A549 (cell line): ENCODE measurements around the gene PTEN. TPM values are rescaled to one million over a fixed set of nuclear protein-coding genes. Genes with fewer than 3 reads are reported as not detected.

Source experiments
- ATAC-seq, 2 experiments: fragments of 200-7000 bp in 1 of 2; fragments of >200 bp in 1 of 2; cut with Nextera tagmentation in 1 of 2; cut with Tn5 transposase in 1 of 2; 3 replicates each; pipeline versions ENCODE4 v1.8.0 to v1.9.1; 2018 to 2020; ENCODE audit warnings: mild to moderate bottlenecking in 1 of 2, moderate library complexity in 1 of 2
- CTCF ChIA-PET: fragments of 300-600 bp; sonication (Branson Sonifier 250); formaldehyde crosslinking; extraction: SDS; loops from one replicate; lab custom pipeline; 2021; ENCODE audit warnings: antibody characterized with exemption, inconsistent platforms; lab: Yijun Ruan, JAX
- POLR2A ChIA-PET: fragments of 350-600 bp; formaldehyde crosslinking; extraction: SDS; loops from one replicate; lab custom pipeline; 2021; ENCODE audit warnings: antibody characterized with exemption, inconsistent platforms; lab: Yijun Ruan, JAX
- DNase-seq, 2 experiments: peaks; one replicate each; pipeline versions ENCODE4 v3.0.0 to v3.0.0-alpha.2; 2011 to 2016; ENCODE audit warnings: low read depth in 1 of 2, low spot score in 1 of 2
- FAIRE-seq: peaks from 2 replicates; lab custom pipeline; 2011; peaks lifted over from hg19 to GRCh38; lab: Jason Lieb, UNC
- H3K27ac ChIP-seq, 2 experiments: fragments of >200 bp; sonication (Bioruptor Twin); formaldehyde crosslinking; 3 replicates each; pipeline ENCODE4 v1.5.1; 2016 to 2017
- H3K4me1 ChIP-seq: fragments of >200 bp; sonication (Bioruptor Twin); formaldehyde crosslinking; 3 replicates; pipeline ENCODE4 v1.6.1; 2016
- H3K4me2 ChIP-seq: fragments of >200 bp; sonication (Bioruptor Twin); formaldehyde crosslinking; 3 replicates; pipeline ENCODE4 v1.6.1; 2016
- H3K4me3 ChIP-seq: fragments of >200 bp; sonication (Bioruptor Twin); formaldehyde crosslinking; 3 replicates; pipeline ENCODE4 v1.5.1; 2016
- H3K9me3 ChIP-seq: fragments of >200 bp; sonication (Bioruptor Twin); formaldehyde crosslinking; 3 replicates; pipeline ENCODE4 v1.6.1; 2016
- CHD2 ChIP-seq: fragments of 150-350 bp; IDR thresholded peaks from 2 replicates; pipeline ENCODE4 v1.6.1; 2014; ENCODE audit warnings: low read length; ENCODE audit not compliant: partially characterized antibody
- EHF ChIP-seq: fragments of 250-450 bp; sonication (Bioruptor Pico); IDR thresholded peaks from 2 replicates; pipeline ENCODE4 v1.5.0; 2020; ENCODE audit warnings: mild to moderate bottlenecking
- EP300 ChIP-seq, 2 experiments: fragments of >200 bp; sonication (Bioruptor Twin); formaldehyde crosslinking; IDR thresholded peaks; 2 replicates in 1 of 2; 3 replicates in 1 of 2; pipeline ENCODE4 v1.6.1; 2016 to 2017
- FOSB ChIP-seq: fragments of 250-450 bp; sonication (Bioruptor Pico); IDR thresholded peaks from 2 replicates; pipeline ENCODE4 v1.5.0; 2020; ENCODE audit warnings: mild to moderate bottlenecking, moderate library complexity
- FOSL2 ChIP-seq, 2 experiments: fragments of 450-650 bp in 1 of 2; fragments of >200 bp in 1 of 2; sonication (Bioruptor Twin) in 1 of 2; formaldehyde crosslinking; IDR thresholded peaks; 2 replicates each; pipeline versions ENCODE4 v1.5.0 to v1.6.1; 2016 to 2020; ENCODE audit warnings: mild to moderate bottlenecking in 1 of 2, moderate library complexity in 1 of 2
- GATA3 ChIP-seq: IDR thresholded peaks from 2 replicates; pipeline ENCODE4 v1.6.1; 2012; ENCODE audit warnings: borderline replicate concordance
- HDAC2 ChIP-seq: fragments of 200-600 bp; sonication (generic); IDR thresholded peaks from 2 replicates; pipeline ENCODE4 v1.6.1; 2016
- HEYL ChIP-seq: fragments of 250-450 bp; sonication (Bioruptor Pico); IDR thresholded peaks from 2 replicates; pipeline ENCODE4 v1.8.0; 2021; ENCODE audit warnings: mild to moderate bottlenecking, moderate library complexity
- HOXB13 ChIP-seq: fragments of 250-450 bp; sonication (Bioruptor Pico); IDR thresholded peaks from 2 replicates; pipeline ENCODE4 v1.5.0; 2020; ENCODE audit warnings: low read depth, mild to moderate bottlenecking, moderate library complexity
- JUNB ChIP-seq: fragments of >200 bp; sonication (Bioruptor Twin); formaldehyde crosslinking; IDR thresholded peaks from 2 replicates; pipeline ENCODE4 v1.6.1; 2016
- KDM5A ChIP-seq: fragments of 200-600 bp; sonication (generic); IDR thresholded peaks from 2 replicates; pipeline ENCODE4 v1.6.1; 2016; ENCODE audit warnings: antibody characterized with exemption, mild to moderate bottlenecking
- MAFK ChIP-seq: fragments of 450-650 bp; IDR thresholded peaks from 2 replicates; pipeline ENCODE4 v1.6.1; 2014; ENCODE audit not compliant: partially characterized antibody
- MAZ ChIP-seq: fragments of 150-350 bp; IDR thresholded peaks from 2 replicates; pipeline ENCODE4 v1.6.1; 2014; ENCODE audit warnings: antibody characterized with exemption, low read depth, low read length, borderline replicate concordance
- MYC ChIP-seq: IDR thresholded peaks from 2 replicates; pipeline ENCODE4 v1.6.1; 2012; ENCODE audit warnings: mild to moderate bottlenecking, inconsistent platforms, low read length, improper control_type of control experiment, borderline replicate concordance
- NFE2L2 ChIP-seq: fragments of 150-350 bp; conservative IDR thresholded peaks from 2 replicates; pipeline ENCODE4 v1.6.1; 2014; ENCODE audit warnings: low read length
- POLR2A ChIP-seq: IDR thresholded peaks from 2 replicates; pipeline ENCODE4 v1.6.1; 2012; ENCODE audit warnings: mild to moderate bottlenecking, low read length
- RFX5 ChIP-seq: fragments of 450-650 bp; IDR thresholded peaks from 2 replicates; pipeline ENCODE4 v1.7.1; 2014; ENCODE audit warnings: antibody characterized with exemption, mild to moderate bottlenecking, moderate library complexity
- TFCP2L1 ChIP-seq: fragments of 250-450 bp; sonication (Bioruptor Pico); IDR thresholded peaks from 2 replicates; pipeline ENCODE4 v1.5.0; 2021; ENCODE audit warnings: mild to moderate bottlenecking
- ZNF302 ChIP-seq: fragments of 250-450 bp; sonication (Bioruptor Pico); IDR thresholded peaks from 2 replicates; pipeline ENCODE4 v1.9.0; 2021; ENCODE audit warnings: inconsistent platforms, mild to moderate bottlenecking, moderate library complexity
- WGBS: methylation state at CpG from one replicate; pipeline ENCODE4 v1.1.6; 2017; ENCODE audit errors: missing lambda C conversion rate; 5-methylcytosine and 5-hydroxymethylcytosine counted together
- polyA plus RNA-seq, 4 experiments: library from polyadenylated mRNA; depleted of rRNA in 3 of 4; stranded (reverse); fragments of >200 nt; fragmentation: RNase III in 1 of 4; extraction: RNeasy Plus Mini Kit Qiagen cat#74134 plus additional on column Dnase treatment in 1 of 4; gene quantifications; 2 replicates in 3 of 4; 3 replicates in 1 of 4; pipeline ENCODE4 v1.2.3, GENCODE V29; 2011 to 2017
- TF ChIP-seq, protein P1 (sequence below): fragments of >200 bp; sonication (Bioruptor Twin); formaldehyde crosslinking; IDR thresholded peaks from 3 replicates; pipeline ENCODE4 v1.5.1; 2016
- TF ChIP-seq, protein P2 (sequence below): fragments of >200 bp; sonication (Bioruptor Twin); formaldehyde crosslinking; IDR thresholded peaks from 2 replicates; pipeline ENCODE4 v1.6.1; 2016
- TF ChIP-seq, protein P3 (sequence below): fragments of 250-450 bp; sonication (Bioruptor Pico); IDR thresholded peaks from 2 replicates; pipeline ENCODE4 v1.5.0; 2021; ENCODE audit warnings: mild to moderate bottlenecking, moderate library complexity, borderline replicate concordance
- TF ChIP-seq, protein P4 (sequence below): fragments of 200-600 bp; sonication (generic); IDR thresholded peaks from 2 replicates; pipeline ENCODE4 v1.6.1; 2016; ENCODE audit warnings: antibody characterized with exemption, mild to moderate bottlenecking, moderate library complexity

The PTEN gene
- polyA plus RNA-seq, 2 of the 4 experiments (the other 2 are of a cell fraction) = 33.6 to 58.3 TPM

DNA sequence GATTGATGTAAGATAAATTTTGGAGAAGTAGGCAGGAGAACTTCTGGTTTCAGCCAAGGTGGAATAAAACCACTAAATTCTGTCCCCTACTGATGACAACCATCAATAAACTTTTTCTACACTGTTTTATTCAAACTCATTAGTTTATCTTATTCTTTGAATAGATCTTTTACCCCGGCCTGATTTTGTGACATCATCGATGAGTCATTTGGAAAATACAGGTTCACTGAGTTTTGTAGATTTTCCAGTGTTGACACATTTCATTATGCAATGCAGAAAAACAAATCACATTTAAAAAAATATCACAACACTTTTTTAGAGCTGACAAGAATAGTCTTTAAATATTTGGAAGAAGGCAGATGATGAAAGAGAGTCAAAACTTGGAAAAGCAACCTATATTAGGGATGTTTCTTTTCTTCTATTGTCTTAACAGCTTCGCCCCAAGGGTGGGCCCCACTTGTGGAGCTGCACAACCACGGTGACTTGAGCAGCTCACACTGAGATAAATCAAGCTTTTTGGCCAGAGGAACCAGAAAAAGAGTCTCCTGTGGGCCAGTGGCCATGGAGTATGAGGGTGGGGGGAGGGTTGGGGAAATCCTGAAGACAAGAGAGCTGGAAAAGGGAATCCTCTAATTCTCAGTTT, 112.8 kb downstream of the PTEN start:
- Histone ChIP-seq H3K4me1 (no peaks in the 10 kb centered on the region), H3K4me2 (no peak overlapping the region), H3K9me3 (no peaks in the 10 kb centered on the region), H3K27ac (no peak overlapping the region), H3K4me3 (no peak overlapping the region)
- DNase-seq = no peak
- WGBS = 67% methylated on average over 4 of the region's 4 CpGs
- ChIA-PET POLR2A (no interaction called here), CTCF (no interaction called here)
- no peak for ATAC-seq
- no peak for TF ChIP-seq KDM5A
- no peak for TF ChIP-seq POLR2A
- TF ChIP-seq FOSL2 (IDR thresholded peaks at IDR 0.05) = no peak
- TF ChIP-seq FOSL2 (CRISPR knock-in tag; IDR thresholded peaks at IDR 0.05) = peak; percentile 85
- TF ChIP-seq ZNF302 = no peak
- no peak for FAIRE-seq

DNA sequence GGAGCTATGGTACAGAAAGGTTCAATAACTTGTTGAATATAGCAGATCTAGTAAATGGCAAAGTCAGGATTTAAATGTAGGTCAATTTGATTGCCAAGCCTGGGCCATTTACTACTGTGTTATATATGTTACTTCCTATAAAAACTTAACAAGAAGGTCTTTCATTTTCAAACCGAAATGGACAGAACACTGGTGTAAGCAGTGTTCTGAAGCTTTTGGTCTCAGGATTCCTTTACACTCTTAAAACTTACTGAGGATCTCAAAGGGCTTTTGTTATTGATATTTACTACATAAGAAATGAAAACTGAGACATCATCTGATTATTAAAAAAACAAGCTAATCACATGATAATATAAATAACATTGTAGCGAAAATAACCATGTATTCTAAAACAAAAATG, 114.7 kb downstream of the PTEN start:
- CTCF ChIA-PET = interaction anchor here (0.7 kb wide), 2 partner anchors 129 to 1033 kb away, joined by 4 to 8 read pairs; no protein-coding TSS in a partner anchor
- Histone ChIP-seq H3K4me3 (no peak overlapping the region), H3K27ac (no peak overlapping the region), H3K9me3 (no peaks in the 10 kb centered on the region)
- WGBS = 85% methylated on average over 2 of the region's 2 CpGs
- no peak for DNase-seq
- TF ChIP-seq CHD2 (no peak), FOSL2 (IDR thresholded peaks at IDR 0.05) (no peak), FOSL2 (CRISPR knock-in tag; IDR thresholded peaks at IDR 0.05) (no peak), HEYL (no peak)
- TF ChIP-seq, all 56 proteins: peak for 0
- Histone ChIP-seq H3K4me1 (no peaks in the 10 kb centered on the region), H3K4me2 (no peak overlapping the region)
- no peak for FAIRE-seq
- POLR2A ChIA-PET = no interaction called here
- ATAC-seq = no peak

DNA sequence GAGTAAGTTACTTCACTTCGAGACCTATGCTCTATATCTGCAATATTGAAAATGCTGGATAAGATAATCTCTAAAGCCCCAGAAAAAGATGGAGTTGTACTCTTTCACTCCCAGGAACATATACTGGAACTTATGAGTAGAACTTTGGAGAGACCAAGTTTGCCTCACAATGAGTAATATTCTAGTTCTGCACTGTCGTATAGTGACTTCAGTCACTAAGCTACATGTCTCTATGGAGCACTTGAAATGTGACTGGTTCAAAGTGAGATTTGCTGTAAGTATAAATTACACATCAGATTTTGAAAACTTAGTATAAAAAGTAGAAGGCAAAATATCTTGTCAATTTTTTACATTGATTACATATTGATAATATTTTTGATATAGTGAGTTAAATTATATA, 116.4 kb downstream of the PTEN start:
- ATAC-seq (no peak), FAIRE-seq (no peak), DNase-seq (no peak)
- WGBS = 91% methylated on average over 2 of the region's 2 CpGs
- no peak overlapping the region for H3K27ac ChIP-seq
- CTCF ChIA-PET = no interaction called here
- no peak overlapping the region for H3K4me2 ChIP-seq
- H3K4me3 ChIP-seq = no peak overlapping the region
- H3K9me3 ChIP-seq = no peaks in the 10 kb centered on the region
- no peaks in the 10 kb centered on the region for H3K4me1 ChIP-seq
- TF ChIP-seq MAFK = no peak
- POLR2A ChIA-PET = no interaction called here

DNA sequence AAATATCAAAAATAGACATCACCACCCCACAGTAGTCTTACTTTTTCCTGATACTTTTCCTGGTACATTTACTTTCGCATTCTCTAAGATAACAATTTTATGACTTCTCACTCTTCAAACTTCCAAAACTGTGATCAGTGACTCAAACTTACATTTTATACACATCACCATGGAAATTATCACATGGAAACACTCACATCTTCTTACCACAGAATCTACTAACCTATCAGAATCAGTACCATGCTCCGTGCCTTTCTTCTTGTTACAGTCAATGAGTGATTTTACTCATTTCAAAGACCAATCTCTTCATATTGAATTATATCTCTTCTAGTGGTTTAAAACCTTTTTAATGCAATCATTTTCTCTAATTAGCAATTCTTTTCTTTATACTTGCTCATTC, 120.3 kb downstream of the PTEN start:
- Histone ChIP-seq H3K27ac (no peak overlapping the region), H3K9me3 (no peaks in the 10 kb centered on the region), H3K4me2 (no peak overlapping the region), H3K4me1 (no peaks in the 10 kb centered on the region), H3K4me3 (no peak overlapping the region)
- WGBS = 88% methylated on average over 2 of the region's 2 CpGs
- FAIRE-seq = peak; percentile 49
- ATAC-seq = no peak
- TF ChIP-seq, protein P1, sequence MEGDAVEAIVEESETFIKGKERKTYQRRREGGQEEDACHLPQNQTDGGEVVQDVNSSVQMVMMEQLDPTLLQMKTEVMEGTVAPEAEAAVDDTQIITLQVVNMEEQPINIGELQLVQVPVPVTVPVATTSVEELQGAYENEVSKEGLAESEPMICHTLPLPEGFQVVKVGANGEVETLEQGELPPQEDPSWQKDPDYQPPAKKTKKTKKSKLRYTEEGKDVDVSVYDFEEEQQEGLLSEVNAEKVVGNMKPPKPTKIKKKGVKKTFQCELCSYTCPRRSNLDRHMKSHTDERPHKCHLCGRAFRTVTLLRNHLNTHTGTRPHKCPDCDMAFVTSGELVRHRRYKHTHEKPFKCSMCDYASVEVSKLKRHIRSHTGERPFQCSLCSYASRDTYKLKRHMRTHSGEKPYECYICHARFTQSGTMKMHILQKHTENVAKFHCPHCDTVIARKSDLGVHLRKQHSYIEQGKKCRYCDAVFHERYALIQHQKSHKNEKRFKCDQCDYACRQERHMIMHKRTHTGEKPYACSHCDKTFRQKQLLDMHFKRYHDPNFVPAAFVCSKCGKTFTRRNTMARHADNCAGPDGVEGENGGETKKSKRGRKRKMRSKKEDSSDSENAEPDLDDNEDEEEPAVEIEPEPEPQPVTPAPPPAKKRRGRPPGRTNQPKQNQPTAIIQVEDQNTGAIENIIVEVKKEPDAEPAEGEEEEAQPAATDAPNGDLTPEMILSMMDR = no peak
- TF ChIP-seq GATA3 (no peak), HOXB13 (CRISPR knock-in tag) (no peak), FOSB (CRISPR knock-in tag) (no peak), HDAC2 (no peak), NFE2L2 (no peak), FOSL2 (IDR thresholded peaks at IDR 0.05) (no peak), FOSL2 (CRISPR knock-in tag; IDR thresholded peaks at IDR 0.05) (no peak), JUNB (no peak), MAZ (no peak), POLR2A (no peak), EP300 (IDR thresholded peaks at IDR 0.05) (no peak), KDM5A (no peak), MYC (no peak), TFCP2L1 (CRISPR knock-in tag) (no peak), RFX5 (no peak), EHF (CRISPR knock-in tag) (no peak)
- TF ChIP-seq, protein P2, sequence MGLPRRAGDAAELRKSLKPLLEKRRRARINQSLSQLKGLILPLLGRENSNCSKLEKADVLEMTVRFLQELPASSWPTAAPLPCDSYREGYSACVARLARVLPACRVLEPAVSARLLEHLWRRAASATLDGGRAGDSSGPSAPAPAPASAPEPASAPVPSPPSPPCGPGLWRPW = no peak
- TF ChIP-seq, protein P3, sequence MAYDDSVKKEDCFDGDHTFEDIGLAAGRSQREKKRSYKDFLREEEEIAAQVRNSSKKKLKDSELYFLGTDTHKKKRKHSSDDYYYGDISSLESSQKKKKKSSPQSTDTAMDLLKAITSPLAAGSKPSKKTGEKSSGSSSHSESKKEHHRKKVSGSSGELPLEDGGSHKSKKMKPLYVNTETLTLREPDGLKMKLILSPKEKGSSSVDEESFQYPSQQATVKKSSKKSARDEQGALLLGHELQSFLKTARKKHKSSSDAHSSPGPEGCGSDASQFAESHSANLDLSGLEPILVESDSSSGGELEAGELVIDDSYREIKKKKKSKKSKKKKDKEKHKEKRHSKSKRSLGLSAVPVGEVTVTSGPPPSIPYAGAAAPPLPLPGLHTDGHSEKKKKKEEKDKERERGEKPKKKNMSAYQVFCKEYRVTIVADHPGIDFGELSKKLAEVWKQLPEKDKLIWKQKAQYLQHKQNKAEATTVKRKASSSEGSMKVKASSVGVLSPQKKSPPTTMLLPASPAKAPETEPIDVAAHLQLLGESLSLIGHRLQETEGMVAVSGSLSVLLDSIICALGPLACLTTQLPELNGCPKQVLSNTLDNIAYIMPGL (CRISPR knock-in tag) = no peak
- TF ChIP-seq, protein P4, sequence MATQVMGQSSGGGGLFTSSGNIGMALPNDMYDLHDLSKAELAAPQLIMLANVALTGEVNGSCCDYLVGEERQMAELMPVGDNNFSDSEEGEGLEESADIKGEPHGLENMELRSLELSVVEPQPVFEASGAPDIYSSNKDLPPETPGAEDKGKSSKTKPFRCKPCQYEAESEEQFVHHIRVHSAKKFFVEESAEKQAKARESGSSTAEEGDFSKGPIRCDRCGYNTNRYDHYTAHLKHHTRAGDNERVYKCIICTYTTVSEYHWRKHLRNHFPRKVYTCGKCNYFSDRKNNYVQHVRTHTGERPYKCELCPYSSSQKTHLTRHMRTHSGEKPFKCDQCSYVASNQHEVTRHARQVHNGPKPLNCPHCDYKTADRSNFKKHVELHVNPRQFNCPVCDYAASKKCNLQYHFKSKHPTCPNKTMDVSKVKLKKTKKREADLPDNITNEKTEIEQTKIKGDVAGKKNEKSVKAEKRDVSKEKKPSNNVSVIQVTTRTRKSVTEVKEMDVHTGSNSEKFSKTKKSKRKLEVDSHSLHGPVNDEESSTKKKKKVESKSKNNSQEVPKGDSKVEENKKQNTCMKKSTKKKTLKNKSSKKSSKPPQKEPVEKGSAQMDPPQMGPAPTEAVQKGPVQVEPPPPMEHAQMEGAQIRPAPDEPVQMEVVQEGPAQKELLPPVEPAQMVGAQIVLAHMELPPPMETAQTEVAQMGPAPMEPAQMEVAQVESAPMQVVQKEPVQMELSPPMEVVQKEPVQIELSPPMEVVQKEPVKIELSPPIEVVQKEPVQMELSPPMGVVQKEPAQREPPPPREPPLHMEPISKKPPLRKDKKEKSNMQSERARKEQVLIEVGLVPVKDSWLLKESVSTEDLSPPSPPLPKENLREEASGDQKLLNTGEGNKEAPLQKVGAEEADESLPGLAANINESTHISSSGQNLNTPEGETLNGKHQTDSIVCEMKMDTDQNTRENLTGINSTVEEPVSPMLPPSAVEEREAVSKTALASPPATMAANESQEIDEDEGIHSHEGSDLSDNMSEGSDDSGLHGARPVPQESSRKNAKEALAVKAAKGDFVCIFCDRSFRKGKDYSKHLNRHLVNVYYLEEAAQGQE = no peak
- ChIA-PET POLR2A (no interaction called here), CTCF (no interaction called here)
- no peak for DNase-seq
